ENCODE results near the gene SEPHS1. TPM values are rescaled to one million over a fixed set of nuclear protein-coding genes. Genes with fewer than 3 reads are reported as not detected.

Gene SEPHS1
- total RNA-seq, 1 donor from 2014 or later: 57.0 TPM

GRCh38 chr10:13376746-13377145, 28.7 kb upstream of the SEPHS1 start:
- H3K9me3 Mint-ChIP-seq (ENCODE audit: unreplicated experiment): no peaks in the 10 kb centered on the region
- no peaks in the 10 kb centered on the region for H3K36me3 Mint-ChIP-seq (ENCODE audit: low read depth, unreplicated experiment)
- no peaks in the 10 kb centered on the region for H3K36me3 ChIP-seq (ENCODE audit: insufficient read depth, low read length)
- H3K4me3 Mint-ChIP-seq (ENCODE audit: unreplicated experiment): no peak overlapping the region
- H3K27ac Mint-ChIP-seq (ENCODE audit: unreplicated experiment): no peak overlapping the region
- H3K9ac ChIP-seq (ENCODE audit: low read length): no peak overlapping the region
- peaks cover 5% of the 10 kb centered on the region for H3K27me3 Mint-ChIP-seq (ENCODE audit: low read depth, unreplicated experiment)
- no peak overlapping the region for H2AFZ ChIP-seq (ENCODE audit: low read depth, low read length)
- no peak overlapping the region for H3K27ac ChIP-seq (ENCODE audit: low read depth, low read length)
- no peak for FAIRE-seq
- DNase-seq (ENCODE audit: low read depth): no peak
- H3K4me3 ChIP-seq (ENCODE audit: insufficient read depth, low read depth, low read length): no peak overlapping the region
- H3K79me2 ChIP-seq (ENCODE audit: insufficient read depth, low read length): no peaks in the 10 kb centered on the region
- no peaks in the 10 kb centered on the region for H3K4me1 ChIP-seq (ENCODE audit: insufficient read depth, low read length)
- peaks cover 6% of the 10 kb centered on the region for H3K27me3 ChIP-seq (ENCODE audit: insufficient read depth, low read length)
- H4K20me1 ChIP-seq (ENCODE audit: insufficient read depth, low read length): no peaks in the 10 kb centered on the region
- H3K4me2 ChIP-seq (ENCODE audit: low read length): no peak overlapping the region
- no peaks in the 10 kb centered on the region for H3K9me3 ChIP-seq (ENCODE audit: insufficient read depth, low read depth, low read length)
- H3K4me1 Mint-ChIP-seq (ENCODE audit: low read depth, unreplicated experiment): no peaks in the 10 kb centered on the region
- TF ChIP-seq EZH2 (IDR thresholded peaks at IDR 0.05; ENCODE audit: insufficient read depth, low read length) (no peak), CTCF (IDR thresholded peaks at IDR 0.05; ENCODE audit: insufficient read depth, low read depth, low read length) (no peak)

GRCh38 chr10:13376297-13376696, 28.2 kb upstream of the SEPHS1 start:
- FAIRE-seq (no peak), DNase-seq (ENCODE audit: low read depth) (no peak)
- H3K9ac ChIP-seq (ENCODE audit: low read length): no peak overlapping the region
- H3K27me3 ChIP-seq (ENCODE audit: insufficient read depth, low read length): peaks cover 3% of the 10 kb centered on the region
- H4K20me1 ChIP-seq (ENCODE audit: insufficient read depth, low read length): no peaks in the 10 kb centered on the region
- Mint-ChIP-seq H3K36me3 (ENCODE audit: low read depth, unreplicated experiment) (no peaks in the 10 kb centered on the region), H3K9me3 (ENCODE audit: unreplicated experiment) (no peaks in the 10 kb centered on the region), H3K27me3 (ENCODE audit: low read depth, unreplicated experiment) (peaks cover 2% of the 10 kb centered on the region), H3K4me1 (ENCODE audit: low read depth, unreplicated experiment) (no peaks in the 10 kb centered on the region), H3K4me3 (ENCODE audit: unreplicated experiment) (no peak overlapping the region), H3K27ac (ENCODE audit: unreplicated experiment) (no peak overlapping the region)
- no peaks in the 10 kb centered on the region for H3K79me2 ChIP-seq (ENCODE audit: insufficient read depth, low read length)
- H3K27ac ChIP-seq (ENCODE audit: low read depth, low read length): no peak overlapping the region
- no peak overlapping the region for H2AFZ ChIP-seq (ENCODE audit: low read depth, low read length)
- no peaks in the 10 kb centered on the region for H3K36me3 ChIP-seq (ENCODE audit: insufficient read depth, low read length)
- H3K4me1 ChIP-seq (ENCODE audit: insufficient read depth, low read length): no peaks in the 10 kb centered on the region
- no peak overlapping the region for H3K4me3 ChIP-seq (ENCODE audit: insufficient read depth, low read depth, low read length)
- no peaks in the 10 kb centered on the region for H3K9me3 ChIP-seq (ENCODE audit: insufficient read depth, low read depth, low read length)
- no peak for TF ChIP-seq EZH2 (IDR thresholded peaks at IDR 0.05; ENCODE audit: insufficient read depth, low read length)
- no peak for TF ChIP-seq CTCF (IDR thresholded peaks at IDR 0.05; ENCODE audit: insufficient read depth, low read depth, low read length)
- H3K4me2 ChIP-seq (ENCODE audit: low read length): no peak overlapping the region

- Histone ChIP-seq H2AFZ (ENCODE audit: low read depth, low read length) (no peak overlapping the region), H3K9me3 (ENCODE audit: insufficient read depth, low read depth, low read length) (no peaks in the 10 kb centered on the region)
- no peaks in the 10 kb centered on the region for H3K36me3 Mint-ChIP-seq (ENCODE audit: low read depth, unreplicated experiment)
Observed at GRCh38 chr10:13375791-13376190, 27.7 kb upstream of the SEPHS1 start.

More at GRCh38 chr10:13375791-13376190, 27.7 kb upstream of the SEPHS1 start:
- H3K27me3 Mint-ChIP-seq (ENCODE audit: low read depth, unreplicated experiment): no peaks in the 10 kb centered on the region
- no peak for DNase-seq (ENCODE audit: low read depth)
- no peak overlapping the region for H3K27ac Mint-ChIP-seq (ENCODE audit: unreplicated experiment)
- H3K9ac ChIP-seq (ENCODE audit: low read length): no peak overlapping the region
- no peak overlapping the region for H3K4me2 ChIP-seq (ENCODE audit: low read length)
- TF ChIP-seq CTCF (IDR thresholded peaks at IDR 0.05; ENCODE audit: insufficient read depth, low read depth, low read length) (no peak), EZH2 (IDR thresholded peaks at IDR 0.05; ENCODE audit: insufficient read depth, low read length) (no peak)
- no peaks in the 10 kb centered on the region for H3K4me1 ChIP-seq (ENCODE audit: insufficient read depth, low read length)
- no peaks in the 10 kb centered on the region for H4K20me1 ChIP-seq (ENCODE audit: insufficient read depth, low read length)
- no peaks in the 10 kb centered on the region for H3K4me1 Mint-ChIP-seq (ENCODE audit: low read depth, unreplicated experiment)
- no peak for FAIRE-seq
- no peaks in the 10 kb centered on the region for H3K36me3 ChIP-seq (ENCODE audit: insufficient read depth, low read length)
- peaks cover 3% of the 10 kb centered on the region for H3K27me3 ChIP-seq (ENCODE audit: insufficient read depth, low read length)
- no peaks in the 10 kb centered on the region for H3K9me3 Mint-ChIP-seq (ENCODE audit: unreplicated experiment)
- H3K79me2 ChIP-seq (ENCODE audit: insufficient read depth, low read length): no peaks in the 10 kb centered on the region
- no peak overlapping the region for H3K27ac ChIP-seq (ENCODE audit: low read depth, low read length)
- H3K4me3 Mint-ChIP-seq (ENCODE audit: unreplicated experiment): no peak overlapping the region
- H3K4me3 ChIP-seq (ENCODE audit: insufficient read depth, low read depth, low read length): no peak overlapping the region

Measured in astrocyte (in vitro differentiated cells and primary cell).